NCI-H510A (cell line): ENCODE results near the gene GLI3.
A peak's percentile ranks its signal among the peaks of the same experiment; 100 is the strongest.

Source experiments
- DNase-seq: peaks from one replicate; lab custom pipeline; 2025; lab: John Stamatoyannopoulos, UW

Gene GLI3

GRCh38 chr7:42236976-42237810 is at the start of gene GLI3:
TSS of gene GLI3 (minus strand) at chr7:42237209. CDS start at chr7:42223253, 13,956 bp downstream.
- peak; percentile 9 for DNase-seq

- DNase-seq: no peak
Observed at GRCh38 chr7:42285383-42285824, 48.4 kb upstream of the GLI3 start.

DNA sequence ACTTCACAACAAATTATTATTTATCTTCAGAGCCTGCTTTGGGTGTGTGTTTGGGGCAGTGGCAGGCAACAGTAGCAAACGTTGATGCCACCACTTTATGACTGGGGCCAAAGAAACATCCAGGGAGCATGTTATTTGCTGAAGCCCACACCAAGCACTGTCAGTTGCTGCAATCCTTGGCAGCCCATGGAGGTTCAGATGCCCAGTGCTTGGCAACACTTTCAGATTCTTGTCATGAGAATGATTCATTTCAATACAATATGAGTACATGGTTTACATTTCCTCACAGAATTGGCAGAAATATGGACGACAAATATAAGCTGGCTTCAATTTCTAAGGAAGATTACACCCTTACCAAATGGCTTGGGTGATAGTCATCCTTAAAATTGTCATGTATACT is 46.5 kb upstream of the GLI3 start:
- no peak for DNase-seq

GRCh38 chr7:42278344-42278743 is 41.3 kb upstream of the GLI3 start:
- DNase-seq: no peak

DNA sequence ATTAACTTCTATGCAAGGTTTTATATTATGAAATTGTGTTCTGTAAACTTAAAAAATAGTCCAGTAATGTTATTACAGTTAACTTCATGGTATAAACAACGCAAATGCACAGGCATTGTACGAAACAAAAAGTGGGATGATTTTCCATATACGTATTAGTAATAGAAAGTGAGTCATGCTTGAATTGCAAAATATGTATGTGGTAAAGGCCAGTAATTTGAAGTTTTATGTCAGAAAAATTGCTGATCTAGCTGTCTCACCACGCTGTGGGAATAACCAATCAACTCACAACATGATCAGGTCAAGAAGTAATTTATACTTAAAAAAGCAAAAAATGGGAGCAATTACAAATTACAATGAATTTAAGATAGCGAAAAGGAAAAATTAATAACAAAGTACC is 37.0 kb upstream of the GLI3 start:
- DNase-seq: no peak

DNA sequence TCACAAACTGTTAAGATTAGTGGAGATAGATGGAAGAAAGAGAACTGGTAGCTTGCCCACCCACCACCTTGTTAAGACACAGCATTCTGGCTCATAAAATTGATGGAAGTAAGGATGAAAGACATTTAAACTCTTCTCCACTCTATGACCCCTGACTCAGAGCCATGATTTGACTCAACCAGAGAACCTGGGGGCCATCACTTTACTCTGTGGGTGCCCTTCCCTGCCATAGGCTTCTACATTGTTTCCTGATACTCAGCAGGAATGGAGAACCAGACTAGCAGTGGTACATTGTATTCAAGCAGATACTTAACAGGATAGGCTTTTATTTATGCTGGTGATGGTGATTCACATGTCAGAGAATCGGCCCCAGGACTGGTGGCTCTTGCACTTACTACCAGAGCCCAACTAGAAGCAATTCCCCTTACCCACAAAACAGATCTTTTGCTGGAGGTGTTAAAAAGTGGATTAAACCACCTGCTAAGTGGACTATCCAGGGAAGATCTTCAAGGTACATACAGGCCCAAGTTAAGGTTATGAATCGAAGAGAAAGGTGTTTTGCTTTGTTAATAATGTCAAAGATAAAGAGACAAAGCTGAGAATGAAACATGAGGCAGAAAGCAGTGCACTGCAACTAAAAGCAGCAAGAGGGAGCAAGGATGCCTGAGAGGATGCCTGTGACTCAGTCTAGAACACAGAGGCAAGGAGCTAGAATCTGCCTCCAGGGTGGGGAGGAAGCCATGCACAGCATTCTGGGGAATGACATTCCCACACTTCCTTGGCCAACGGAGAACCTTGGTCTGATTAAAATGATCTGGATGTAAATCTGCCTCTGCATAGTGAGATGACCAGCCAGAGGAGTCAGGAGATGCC is 36.0 kb upstream of the GLI3 start:
- DNase-seq: no peak

GRCh38 chr7:42269161-42269560 is 32.2 kb upstream of the GLI3 start:
- no peak for DNase-seq

DNA sequence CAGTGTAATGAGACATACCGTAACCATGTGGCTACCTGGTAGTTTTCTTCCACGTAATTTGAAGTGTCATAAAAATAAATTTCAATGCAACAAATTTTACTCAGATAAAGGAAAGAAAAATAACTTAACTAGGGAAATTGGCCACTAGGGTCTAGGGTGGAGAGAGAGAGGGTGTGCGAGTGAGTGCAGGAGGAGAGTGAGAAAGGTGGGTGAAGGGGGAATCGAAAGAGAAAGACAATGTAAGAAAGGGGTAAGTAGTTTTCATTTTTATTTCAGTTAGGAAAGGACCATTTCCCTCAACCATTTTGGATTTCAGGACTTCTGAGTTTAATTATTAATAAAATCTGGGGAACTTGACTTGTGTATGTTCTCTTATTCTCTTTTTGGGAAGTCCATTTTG is 27.7 kb upstream of the GLI3 start:
- no peak for DNase-seq

- no peak for DNase-seq
Observed at GRCh38 chr7:42263971-42264370, 27.0 kb upstream of the GLI3 start.

DNA sequence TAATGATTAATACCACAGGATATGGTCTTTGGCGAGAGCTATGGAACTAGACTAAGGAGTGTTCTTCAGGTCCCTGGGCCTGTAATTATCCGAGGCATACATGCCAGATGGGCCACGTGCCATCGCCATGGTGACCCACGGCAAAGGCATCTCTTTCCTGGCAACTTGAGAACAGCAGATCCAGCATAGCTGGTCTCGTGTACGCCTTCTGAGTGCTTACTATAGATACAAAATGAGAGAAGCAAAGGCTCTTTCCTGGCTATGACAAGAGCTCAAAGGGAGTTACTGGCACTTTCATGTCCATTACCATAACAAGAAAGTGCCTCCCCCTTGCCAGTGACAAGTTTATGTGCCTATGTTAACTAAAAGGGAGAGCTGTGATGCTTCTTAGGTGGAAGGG is 26.0 kb upstream of the GLI3 start:
- no peak for DNase-seq

GRCh38 chr7:42254217-42254616 is 17.2 kb upstream of the GLI3 start:
- no peak for DNase-seq

- no peak for DNase-seq
Observed at GRCh38 chr7:42253316-42253715, 16.3 kb upstream of the GLI3 start.

DNA sequence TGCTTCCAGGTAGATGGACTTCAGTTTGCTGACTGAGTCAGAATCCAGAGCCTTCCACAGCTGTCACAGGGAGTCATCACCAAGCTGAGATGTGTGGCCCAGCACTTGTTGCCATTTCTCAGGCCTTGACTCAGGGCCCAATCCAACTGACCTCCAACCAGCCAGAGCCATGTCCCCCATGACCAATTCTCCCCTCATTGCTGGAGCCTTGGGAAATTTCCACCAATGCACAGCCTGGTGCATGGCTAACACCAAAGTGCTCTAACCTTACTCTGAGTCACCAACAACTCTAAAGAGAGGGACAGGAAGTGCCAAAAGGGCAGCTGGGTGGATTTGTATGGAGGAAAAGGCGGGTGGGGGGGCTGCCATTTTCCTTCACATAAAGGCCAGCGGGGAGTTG is 13.4 kb upstream of the GLI3 start:
- DNase-seq: no peak

DNA sequence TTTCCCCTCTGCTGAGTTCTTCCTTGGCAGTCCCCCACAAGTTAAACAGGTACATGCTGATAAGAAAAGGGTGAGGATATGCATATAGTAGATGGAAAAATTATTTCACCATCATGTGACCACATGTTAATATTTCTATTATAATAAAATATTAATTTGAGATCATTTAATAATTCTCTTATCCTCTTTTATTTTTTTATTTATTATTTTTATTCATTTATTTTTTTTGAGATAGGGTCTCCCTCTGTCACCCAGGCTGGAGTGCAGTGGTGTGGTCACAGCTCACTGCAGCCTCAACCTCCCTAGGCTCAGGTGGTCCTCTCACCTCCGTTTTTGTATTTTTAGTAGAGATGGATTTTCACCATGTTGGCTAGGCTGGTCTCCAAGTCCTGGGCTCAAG is 11.6 kb upstream of the GLI3 start:
- DNase-seq: no peak

DNA sequence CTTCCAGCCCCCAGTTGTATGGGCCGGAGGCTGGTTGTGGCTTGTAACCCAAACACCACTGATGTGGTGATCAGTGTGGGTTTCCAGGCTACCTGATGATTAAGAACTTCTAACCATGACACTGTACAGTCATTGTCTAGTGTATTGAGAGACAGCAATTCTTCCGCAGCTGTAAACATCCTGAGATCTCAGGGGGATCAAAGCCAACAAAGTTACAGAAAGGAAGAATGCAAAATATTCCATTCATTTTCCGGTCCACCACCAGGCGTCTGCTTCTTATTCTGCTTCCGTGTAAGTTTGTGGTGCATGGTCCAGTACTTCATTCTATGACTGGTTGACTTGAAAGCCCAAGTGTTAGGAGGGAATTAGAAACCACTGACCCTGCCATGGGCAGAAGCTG is 10.3 kb upstream of the GLI3 start:
- no peak for DNase-seq

- no peak for DNase-seq
Observed at GRCh38 chr7:42244828-42245227, 7.8 kb upstream of the GLI3 start.

DNA sequence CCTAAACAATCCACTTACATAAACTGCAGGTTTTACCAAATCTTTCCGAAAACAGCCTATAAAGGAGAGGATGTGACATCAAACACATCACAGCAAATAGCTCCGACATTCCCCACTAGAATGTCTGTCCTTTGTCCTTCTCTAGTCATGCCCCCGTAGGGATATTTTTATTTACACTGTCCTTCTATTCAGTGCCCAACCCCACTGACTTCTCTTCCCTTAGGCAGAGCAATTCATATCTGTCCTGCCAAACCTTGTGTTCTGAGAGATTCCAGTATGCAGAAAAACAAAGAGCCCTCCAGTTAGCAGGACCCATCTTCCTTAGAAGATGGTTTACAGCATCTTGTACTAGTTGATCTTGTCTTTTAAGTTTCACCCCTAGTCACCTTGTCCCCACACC is 5.4 kb upstream of the GLI3 start:
- DNase-seq: no peak

GRCh38 chr7:42241424-42241823 is 4.4 kb upstream of the GLI3 start:
- no peak for DNase-seq

DNA sequence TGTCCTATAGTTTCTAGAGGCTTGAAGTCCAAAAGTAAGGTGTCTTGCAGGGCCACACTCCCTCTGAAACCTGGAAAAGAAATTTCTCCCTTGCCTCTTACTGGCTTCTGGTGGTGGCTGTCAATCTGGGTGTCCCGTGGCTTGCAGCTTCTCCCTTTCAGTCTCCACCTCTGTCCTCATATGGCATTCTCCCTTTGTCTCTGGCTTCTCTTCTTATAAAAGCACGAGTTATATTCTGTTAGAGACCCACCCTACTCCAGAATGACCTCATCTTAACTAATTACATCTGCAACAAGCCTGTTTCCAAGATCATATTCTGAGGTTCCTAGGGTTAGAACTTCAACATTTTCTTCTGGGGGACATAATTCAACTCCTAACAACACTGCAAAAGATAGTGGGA is 3.4 kb upstream of the GLI3 start:
- DNase-seq: no peak

- no peak for DNase-seq
Observed at GRCh38 chr7:42238709-42239366, 1.8 kb upstream of the GLI3 start.

DNA sequence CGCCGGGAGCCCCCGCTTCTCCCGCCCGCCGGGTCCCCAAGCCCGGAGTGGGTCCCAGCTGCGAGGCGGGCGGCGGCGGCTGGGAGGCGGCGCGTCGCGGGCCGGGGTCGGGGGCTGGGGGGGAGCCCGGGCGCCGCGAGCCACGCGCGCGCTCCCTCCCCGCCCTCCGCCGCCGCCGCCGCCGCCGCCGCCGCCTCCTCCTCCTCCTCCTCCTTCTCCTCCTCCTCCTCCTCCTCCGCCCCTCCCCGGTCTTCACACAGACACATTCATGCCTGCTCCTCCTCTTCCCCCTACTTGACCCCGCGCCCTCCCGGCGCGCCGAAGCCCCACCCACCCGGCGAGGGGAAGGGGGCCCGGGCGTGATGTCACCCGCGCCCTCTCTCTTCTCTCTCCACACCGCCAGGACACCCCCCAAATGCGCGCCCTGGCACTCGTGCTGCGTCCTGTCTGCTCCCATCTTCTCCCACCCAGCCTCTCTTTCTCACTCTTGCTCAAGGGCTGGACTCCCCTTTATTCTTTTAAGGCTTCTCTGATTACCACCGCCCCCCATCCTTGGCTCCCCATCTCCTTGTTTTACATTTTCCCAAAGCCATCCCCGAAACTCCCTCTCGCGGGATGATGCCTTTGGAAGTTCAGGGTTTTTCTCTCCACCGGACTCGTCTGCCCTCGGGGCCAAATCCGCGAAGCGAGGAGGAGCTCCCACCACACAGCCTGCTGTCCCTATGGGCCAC is 967 bp upstream of the GLI3 start:
- DNase-seq: no peak
